ENCODE data around the gene SUSD3.

SUSD3 gene

GRCh38 chr9:93081081-93081529, 22.6 kb downstream of the SUSD3 start:
- no peaks in the 10 kb centered on the region for H3K27me3 Mint-ChIP-seq
- peak overlapping the region; percentile 97 for H3K27ac Mint-ChIP-seq
- H3K4me3 Mint-ChIP-seq, result no peak overlapping the region
- CTCF ChIA-PET, result interaction anchor here (1.0 to 1.7 kb wide), 4 partner anchors 17 to 77 kb away, joined by 3 to 7 read pairs (median 3); no protein-coding TSS in a partner anchor
- H3K4me1 Mint-ChIP-seq, result peaks cover 43% of the 10 kb centered on the region
- no peaks in the 10 kb centered on the region for H3K9me3 Mint-ChIP-seq
- peaks cover 67% of the 10 kb centered on the region for H3K36me3 Mint-ChIP-seq
- peak; percentile 15 for DNase-seq

- Mint-ChIP-seq H3K36me3 (peaks cover 65% of the 10 kb centered on the region), H3K9me3 (no peaks in the 10 kb centered on the region), H3K4me3 (no peak overlapping the region), H3K4me1 (peaks cover 48% of the 10 kb centered on the region), H3K27ac (peak overlapping the region; percentile 97), H3K27me3 (no peaks in the 10 kb centered on the region)
- DNase-seq, result no peak
- CTCF ChIA-PET, result interaction anchor here (0.6 to 1.7 kb wide), 2 partner anchors 9 to 78 kb away, joined by 3 to 7 read pairs; no protein-coding TSS in a partner anchor
Measured at GRCh38 chr9:93081931-93082330, 23.4 kb downstream of the SUSD3 start.

- H3K27ac Mint-ChIP-seq, result peak overlapping the region; percentile 97
- H3K27me3 Mint-ChIP-seq, result no peaks in the 10 kb centered on the region
- H3K36me3 Mint-ChIP-seq, result peaks cover 63% of the 10 kb centered on the region
- CTCF ChIA-PET, result interaction anchor here (1.0 to 1.7 kb wide), 2 partner anchors 12 to 79 kb away, joined by 3 to 7 read pairs; no protein-coding TSS in a partner anchor
- H3K4me3 Mint-ChIP-seq, result no peak overlapping the region
- H3K4me1 Mint-ChIP-seq, result peaks cover 47% of the 10 kb centered on the region
- DNase-seq, result peak; percentile 38
- H3K9me3 Mint-ChIP-seq, result no peaks in the 10 kb centered on the region
Measured at GRCh38 chr9:93082841-93083411, 24.4 kb downstream of the SUSD3 start.

- CTCF ChIA-PET, result interaction anchor here (0.6 to 1.3 kb wide), 3 partner anchors 11 to 62 kb away, joined by 3 to 5 read pairs (median 3); no protein-coding TSS in a partner anchor
- H3K27me3 Mint-ChIP-seq, result no peaks in the 10 kb centered on the region
- H3K4me1 Mint-ChIP-seq, result peaks cover 47% of the 10 kb centered on the region
- H3K27ac Mint-ChIP-seq, result peak overlapping the region; percentile 97
- H3K36me3 Mint-ChIP-seq, result peaks cover 70% of the 10 kb centered on the region
- DNase-seq, result peak; percentile 58
- H3K4me3 Mint-ChIP-seq, result peak overlapping the region; percentile 40
- H3K9me3 Mint-ChIP-seq, result no peaks in the 10 kb centered on the region
Measured at GRCh38 chr9:93083592-93084470, 25.3 kb downstream of the SUSD3 start.

- Mint-ChIP-seq H3K27ac (peak overlapping the region; percentile 97), H3K4me1 (peaks cover 47% of the 10 kb centered on the region), H3K4me3 (no peak overlapping the region), H3K9me3 (no peaks in the 10 kb centered on the region), H3K27me3 (no peaks in the 10 kb centered on the region), H3K36me3 (peaks cover 73% of the 10 kb centered on the region)
- CTCF ChIA-PET, result interaction anchor here (1.3 kb wide), 1 partner anchor 20 kb away, joined by 5 read pairs; no protein-coding TSS in a partner anchor
- peak; percentile 5 for DNase-seq
Measured at GRCh38 chr9:93084471-93084881, 26.0 kb downstream of the SUSD3 start.

GRCh38 chr9:93085676-93086075, 27.2 kb downstream of the SUSD3 start:
- H3K9me3 Mint-ChIP-seq, result peaks cover 3% of the 10 kb centered on the region
- H3K4me3 Mint-ChIP-seq, result no peak overlapping the region
- CTCF ChIA-PET, result interaction anchor here (1.3 kb wide), 1 partner anchor 21 kb away, joined by 5 read pairs; no protein-coding TSS in a partner anchor
- H3K4me1 Mint-ChIP-seq, result peaks cover 54% of the 10 kb centered on the region
- DNase-seq, result peak; percentile 19
- peaks cover 76% of the 10 kb centered on the region for H3K36me3 Mint-ChIP-seq
- no peaks in the 10 kb centered on the region for H3K27me3 Mint-ChIP-seq
- H3K27ac Mint-ChIP-seq, result no peak overlapping the region

GRCh38 chr9:93086447-93087224, 28.1 kb downstream of the SUSD3 start:
- no peak overlapping the region for H3K4me3 Mint-ChIP-seq
- H3K9me3 Mint-ChIP-seq, result peaks cover 11% of the 10 kb centered on the region
- peaks cover 74% of the 10 kb centered on the region for H3K36me3 Mint-ChIP-seq
- CTCF ChIA-PET, result no interaction called here
- H3K27ac Mint-ChIP-seq, result peak overlapping the region; percentile 53
- H3K4me1 Mint-ChIP-seq, result peaks cover 53% of the 10 kb centered on the region
- DNase-seq, result peak; percentile 12
- H3K27me3 Mint-ChIP-seq, result no peaks in the 10 kb centered on the region

- no peak overlapping the region for H3K27ac Mint-ChIP-seq
- H3K36me3 Mint-ChIP-seq, result peaks cover 70% of the 10 kb centered on the region
- DNase-seq, result peak; percentile 16
- H3K4me3 Mint-ChIP-seq, result no peak overlapping the region
- peaks cover 17% of the 10 kb centered on the region for H3K9me3 Mint-ChIP-seq
- no peaks in the 10 kb centered on the region for H3K27me3 Mint-ChIP-seq
- peaks cover 54% of the 10 kb centered on the region for H3K4me1 Mint-ChIP-seq
- CTCF ChIA-PET, result interaction anchor here (0.8 to 1.0 kb wide), 2 partner anchors 21 to 85 kb away, joined by 3 read pairs; no protein-coding TSS in a partner anchor
Measured at GRCh38 chr9:93087971-93088655, 29.6 kb downstream of the SUSD3 start.

- Mint-ChIP-seq H3K27ac (no peak overlapping the region), H3K9me3 (peaks cover 17% of the 10 kb centered on the region), H3K4me3 (no peak overlapping the region), H3K36me3 (peaks cover 70% of the 10 kb centered on the region), H3K4me1 (peaks cover 56% of the 10 kb centered on the region), H3K27me3 (no peaks in the 10 kb centered on the region)
- no peak for DNase-seq
- CTCF ChIA-PET, result interaction anchor here (1.0 kb wide), 1 partner anchor 85 kb away, joined by 3 read pairs; no protein-coding TSS in a partner anchor
Measured at GRCh38 chr9:93088656-93089015, 30.1 kb downstream of the SUSD3 start.

- no peaks in the 10 kb centered on the region for H3K27me3 Mint-ChIP-seq
- peak; percentile 16 for DNase-seq
- H3K4me1 Mint-ChIP-seq, result peaks cover 56% of the 10 kb centered on the region
- peaks cover 17% of the 10 kb centered on the region for H3K9me3 Mint-ChIP-seq
- no peak overlapping the region for H3K4me3 Mint-ChIP-seq
- H3K36me3 Mint-ChIP-seq, result peaks cover 68% of the 10 kb centered on the region
- CTCF ChIA-PET, result no interaction called here
- H3K27ac Mint-ChIP-seq, result peak overlapping the region; percentile 35
Measured at GRCh38 chr9:93089024-93089423, 30.5 kb downstream of the SUSD3 start.

GRCh38 chr9:93089481-93089991, 31.0 kb downstream of the SUSD3 start:
- peak overlapping the region; percentile 75 for H3K27ac Mint-ChIP-seq
- CTCF ChIA-PET, result no interaction called here
- DNase-seq, result peak; percentile 18
- H3K27me3 Mint-ChIP-seq, result no peaks in the 10 kb centered on the region
- H3K9me3 Mint-ChIP-seq, result peaks cover 17% of the 10 kb centered on the region
- no peak overlapping the region for H3K4me3 Mint-ChIP-seq
- H3K4me1 Mint-ChIP-seq, result peaks cover 59% of the 10 kb centered on the region
- H3K36me3 Mint-ChIP-seq, result peaks cover 66% of the 10 kb centered on the region

- no peak overlapping the region for H3K4me3 Mint-ChIP-seq
- CTCF ChIA-PET, result no interaction called here
- peak; percentile 18 for DNase-seq
Measured at GRCh38 chr9:93090091-93090655, 31.7 kb downstream of the SUSD3 start.

GRCh38 chr9:93091056-93091452, 32.6 kb downstream of the SUSD3 start:
- Mint-ChIP-seq H3K36me3 (peaks cover 56% of the 10 kb centered on the region), H3K9me3 (peaks cover 17% of the 10 kb centered on the region), H3K4me1 (peaks cover 62% of the 10 kb centered on the region), H3K27ac (peak overlapping the region; percentile 98), H3K4me3 (no peak overlapping the region), H3K27me3 (no peaks in the 10 kb centered on the region)
- CTCF ChIA-PET, result interaction anchor here (1.0 kb wide), 1 partner anchor 18 kb away, joined by 3 read pairs; no protein-coding TSS in a partner anchor
- no peak for DNase-seq

More at GRCh38 chr9:93090091-93090655, 31.7 kb downstream of the SUSD3 start:
- no peaks in the 10 kb centered on the region for H3K27me3 Mint-ChIP-seq
- peak overlapping the region; percentile 37 for H3K27ac Mint-ChIP-seq
- H3K9me3 Mint-ChIP-seq, result peaks cover 17% of the 10 kb centered on the region
- peaks cover 63% of the 10 kb centered on the region for H3K36me3 Mint-ChIP-seq
- peaks cover 65% of the 10 kb centered on the region for H3K4me1 Mint-ChIP-seq

Measured in activated naive CD4-positive, alpha-beta T cell treated with anti-CD3 and anti-CD28 coated beads, Interleukin-2, amount 10 ng/mL, durations not matched to agents 7 days and 5 days (primary cell).